Suprapubic skin (tissue), 4 donors: ENCODE measurements around the gene RSBN1L.

Experiments
- POLR2A ChIP-seq, 2 donors: fragments of 450-650 bp; IDR thresholded peaks; one replicate each; pipeline ENCODE4 v1.6.1; 2017; ENCODE audit warnings: antibody characterized with exemption in 2 of 2, mild to moderate bottlenecking in 2 of 2, moderate library complexity in 2 of 2
- POLR2AphosphoS5 ChIP-seq, 3 donors: sonication (generic); formaldehyde crosslinking; IDR thresholded peaks; one replicate each; pipeline ENCODE4 v1.6.1; 2017; ENCODE audit warnings: antibody characterized with exemption in 3 of 3

DNA sequence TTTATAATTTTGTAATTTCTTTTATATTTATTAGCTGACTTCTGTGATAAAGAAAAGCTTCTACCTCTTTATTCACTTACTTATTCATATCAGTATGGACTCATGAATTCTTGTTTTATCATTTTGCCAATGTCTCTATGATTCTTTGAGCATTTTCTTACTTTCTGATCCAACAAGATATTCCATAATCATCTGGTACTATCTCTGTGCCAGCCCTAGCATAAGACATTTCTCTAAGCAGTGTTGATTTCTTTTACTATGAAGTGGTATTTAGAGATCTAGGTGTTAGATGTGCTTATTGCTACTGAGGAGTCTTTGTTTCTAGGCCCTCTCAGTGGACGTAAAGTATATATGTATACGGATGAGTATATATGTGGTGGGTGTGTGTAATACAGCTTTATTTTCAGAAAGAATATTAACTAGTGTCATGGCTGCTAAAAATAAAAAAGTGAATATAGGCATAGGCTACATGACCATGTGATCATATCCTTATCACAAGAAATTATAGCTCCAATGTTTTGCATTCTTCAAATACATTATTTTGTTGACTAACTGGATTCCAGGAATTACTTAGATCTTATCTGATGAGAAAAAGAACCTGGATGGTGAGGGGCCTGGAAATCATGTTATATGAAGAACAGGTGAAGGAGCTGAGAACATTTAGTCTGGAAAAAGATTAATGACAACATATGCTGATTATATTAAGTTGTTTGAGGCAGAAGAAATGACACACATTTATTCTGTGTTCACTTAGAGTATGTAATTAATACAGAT lies 115.4 kb downstream of the RSBN1L start:
- TF ChIP-seq POLR2AphosphoS5 (IDR thresholded peaks at IDR 0.05) (no peak), POLR2A (IDR thresholded peaks at IDR 0.05) (no peak)
